Activated CD8-positive, alpha-beta T cell treated with anti-CD3 and anti-CD28 coated beads for 36 hours (primary cell): ENCODE measurements around the gene TMEM201. TPM values are rescaled to one million over a fixed set of nuclear protein-coding genes. Genes with fewer than 3 reads are reported as not detected.
A peak's percentile ranks its signal among the peaks of the same experiment; 100 is the strongest.
"Not testable (repeated sequence)": the region's sequence is repeated elsewhere in the genome, so short reads cannot be mapped to it uniquely, and the experiment has no call there.

Experiments used
- ATAC-seq: fragments of 200-7000 bp; cut with Tn5 transposase; one replicate; pipeline ENCODE4 v1.10.0; 2021; ENCODE audit warnings: mild to moderate bottlenecking, moderate library complexity
- CTCF ChIA-PET: fragments of 350-600 bp; sonication (Branson Sonifier 250); formaldehyde crosslinking; loops from one replicate; lab custom pipeline; 2021; ENCODE audit warnings: antibody characterized with exemption; lab: Charles Lee
- POLR2A ChIA-PET: fragments of 350-600 bp; sonication (Branson Sonifier 250); formaldehyde crosslinking; loops from one replicate; lab custom pipeline; 2021; ENCODE audit warnings: antibody characterized with exemption; lab: Charles Lee
- DNase-seq: peaks from one replicate; pipeline ENCODE4 v3.0.0-alpha.2; 2020
- H3K27ac Mint-ChIP-seq: one replicate; pipeline ENCODE4 v1.8.0; 2021; ENCODE audit warnings: mild to moderate bottlenecking, mixed read lengths
- H3K27me3 Mint-ChIP-seq: one replicate; pipeline ENCODE4 v1.8.0; 2021; ENCODE audit warnings: mixed read lengths
- H3K36me3 Mint-ChIP-seq: one replicate; pipeline ENCODE4 v1.8.0; 2021; ENCODE audit warnings: low read depth, mixed read lengths
- H3K4me1 Mint-ChIP-seq: one replicate; pipeline ENCODE4 v1.8.0; 2021; ENCODE audit warnings: low read depth, mixed read lengths
- H3K4me3 Mint-ChIP-seq: one replicate; pipeline ENCODE4 v1.8.0; 2021; ENCODE audit warnings: mild to moderate bottlenecking, moderate library complexity, mixed read lengths
- H3K9me3 Mint-ChIP-seq: one replicate; pipeline ENCODE4 v1.8.0; 2021; ENCODE audit warnings: mixed read lengths
- intact Hi-C: fragments of 100-400 bp; cut with micrococcal nuclease; formaldehyde crosslinking; loops from one replicate; pipeline ENCODE4 v1.10.0; 2022
- total RNA-seq, 2 experiments: library from RNA; stranded (reverse); gene quantifications; one replicate each; pipeline ENCODE4 v1.2.3, GENCODE V29; 2021
- TF ChIP-seq, protein P1 (sequence below): fragments of 200-600 bp; IDR thresholded peaks from one replicate; pipeline ENCODE4 v1.8.0; 2022; ENCODE audit warnings: antibody characterized with exemption, mild to moderate bottlenecking

The TMEM201 gene
- total RNA-seq, 2 experiments from 2014 or later, result 16.2 to 18.1 TPM

DNA sequence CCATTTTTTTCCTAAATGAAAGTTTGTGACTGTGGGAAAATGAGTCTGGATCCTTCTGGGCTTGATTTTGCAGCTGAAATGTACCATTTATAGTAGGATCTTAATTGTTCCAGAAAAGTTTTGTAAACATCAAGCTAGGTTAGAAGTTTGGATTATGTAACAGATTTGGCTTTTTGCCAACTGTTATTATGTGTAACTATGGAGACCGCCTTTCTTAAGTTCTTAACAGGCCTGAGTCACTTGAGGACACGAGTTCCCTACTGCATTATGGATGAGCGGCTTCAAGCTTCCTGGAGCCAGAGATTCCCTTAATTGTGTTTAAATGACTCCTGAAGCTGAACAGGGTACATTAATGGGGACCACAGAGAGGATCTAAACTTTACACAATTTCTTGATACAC, 27.3 kb upstream of the TMEM201 start:
- intact Hi-C loops, result no loop called here
- Mint-ChIP-seq H3K9me3 (no peaks in the 10 kb centered on the region), H3K27me3 (no peaks in the 10 kb centered on the region), H3K36me3 (peaks cover 24% of the 10 kb centered on the region), H3K4me1 (peaks cover 35% of the 10 kb centered on the region), H3K4me3 (no peak overlapping the region), H3K27ac (no peak overlapping the region)
- DNase-seq (no peak), ATAC-seq (no peak)
- TF ChIP-seq, protein P1, sequence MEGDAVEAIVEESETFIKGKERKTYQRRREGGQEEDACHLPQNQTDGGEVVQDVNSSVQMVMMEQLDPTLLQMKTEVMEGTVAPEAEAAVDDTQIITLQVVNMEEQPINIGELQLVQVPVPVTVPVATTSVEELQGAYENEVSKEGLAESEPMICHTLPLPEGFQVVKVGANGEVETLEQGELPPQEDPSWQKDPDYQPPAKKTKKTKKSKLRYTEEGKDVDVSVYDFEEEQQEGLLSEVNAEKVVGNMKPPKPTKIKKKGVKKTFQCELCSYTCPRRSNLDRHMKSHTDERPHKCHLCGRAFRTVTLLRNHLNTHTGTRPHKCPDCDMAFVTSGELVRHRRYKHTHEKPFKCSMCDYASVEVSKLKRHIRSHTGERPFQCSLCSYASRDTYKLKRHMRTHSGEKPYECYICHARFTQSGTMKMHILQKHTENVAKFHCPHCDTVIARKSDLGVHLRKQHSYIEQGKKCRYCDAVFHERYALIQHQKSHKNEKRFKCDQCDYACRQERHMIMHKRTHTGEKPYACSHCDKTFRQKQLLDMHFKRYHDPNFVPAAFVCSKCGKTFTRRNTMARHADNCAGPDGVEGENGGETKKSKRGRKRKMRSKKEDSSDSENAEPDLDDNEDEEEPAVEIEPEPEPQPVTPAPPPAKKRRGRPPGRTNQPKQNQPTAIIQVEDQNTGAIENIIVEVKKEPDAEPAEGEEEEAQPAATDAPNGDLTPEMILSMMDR, result no peak
- POLR2A ChIA-PET, result interaction anchor here (1.3 kb wide), 1 partner anchor 54 kb away, joined by 3 read pairs; no protein-coding TSS in a partner anchor
- CTCF ChIA-PET, result interaction anchor here (1.7 kb wide), 1 partner anchor 8 kb away, joined by 4 read pairs; no protein-coding TSS in a partner anchor

DNA sequence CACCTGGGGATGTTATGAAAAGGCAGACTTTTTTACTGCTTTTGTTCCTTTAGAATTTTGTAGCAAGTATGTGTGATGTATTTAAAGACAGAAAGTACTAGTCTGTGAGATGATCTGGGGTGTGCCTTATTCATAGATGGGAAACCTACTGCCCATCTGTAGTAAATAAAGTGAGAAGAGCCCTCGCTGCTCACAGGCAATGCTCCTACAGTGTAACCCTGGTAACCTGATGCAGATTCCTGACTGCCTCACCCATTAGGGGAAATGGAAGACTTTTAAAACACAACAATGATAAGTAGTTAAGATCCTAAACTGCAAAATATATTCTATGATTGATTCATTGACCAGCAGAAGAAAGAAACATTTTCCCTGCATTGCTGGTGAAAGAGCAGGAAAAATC, 19.4 kb upstream of the TMEM201 start:
- H3K9me3 Mint-ChIP-seq, result no peaks in the 10 kb centered on the region
- ATAC-seq, result no peak
- intact Hi-C loops, result no loop called here
- POLR2A ChIA-PET, result no interaction called here
- H3K27me3 Mint-ChIP-seq, result no peaks in the 10 kb centered on the region
- no peaks in the 10 kb centered on the region for H3K4me1 Mint-ChIP-seq
- peaks cover 10% of the 10 kb centered on the region for H3K36me3 Mint-ChIP-seq
- H3K27ac Mint-ChIP-seq, result no peak overlapping the region
- no peak for DNase-seq
- H3K4me3 Mint-ChIP-seq, result no peak overlapping the region
- CTCF ChIA-PET, result interaction anchor here (3.2 kb wide), 1 partner anchor 74 kb away, joined by 11 read pairs; no protein-coding TSS in a partner anchor
- TF ChIP-seq, protein P1, result no peak

DNA sequence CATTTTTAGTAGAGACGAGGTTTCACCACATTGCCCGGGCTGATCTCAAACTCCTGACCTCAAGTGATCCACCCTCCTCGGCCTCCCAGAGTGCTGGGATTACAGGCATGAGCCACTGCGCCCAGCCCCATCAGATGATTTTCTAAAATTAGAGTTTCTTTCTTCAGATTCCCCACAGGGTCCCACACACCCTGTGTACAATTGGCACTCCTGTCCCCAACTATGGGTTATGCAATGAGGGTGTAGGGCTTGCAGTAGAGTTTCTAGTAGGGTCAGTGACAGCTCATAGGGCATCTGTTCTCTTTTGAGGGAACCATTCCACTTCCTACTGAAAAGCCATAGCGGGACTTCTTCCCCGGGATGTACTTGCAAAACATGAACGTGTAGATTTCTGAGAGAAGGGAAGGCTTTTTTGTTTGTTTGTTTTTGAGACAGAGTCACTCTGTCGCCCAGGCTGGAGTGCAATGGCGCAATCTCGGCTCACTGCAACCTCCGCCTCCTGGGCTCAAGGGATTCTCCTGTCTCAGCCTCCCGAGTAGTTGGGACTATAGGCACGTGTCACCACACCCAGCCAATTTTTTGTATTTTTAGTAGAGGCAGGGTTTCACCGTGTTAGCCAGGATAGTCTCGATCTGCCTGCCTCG, 17.7 kb upstream of the TMEM201 start:
- H3K27ac Mint-ChIP-seq, H3K9me3 Mint-ChIP-seq, H3K4me3 Mint-ChIP-seq, DNase-seq, ATAC-seq, H3K36me3 Mint-ChIP-seq, H3K4me1 Mint-ChIP-seq, H3K27me3 Mint-ChIP-seq: not testable (repeated sequence)
- POLR2A ChIA-PET, result interaction anchor here (0.7 kb wide), 1 partner anchor 34 kb away, joined by 3 read pairs; no protein-coding TSS in a partner anchor
- CTCF ChIA-PET, result interaction anchor here (1.2 to 3.2 kb wide), 4 partner anchors 8 to 80 kb away, joined by 3 to 11 read pairs (median 5); no protein-coding TSS in a partner anchor
- intact Hi-C loops, result loop anchor here (5.0 kb wide), 1 partner anchor 74 kb away; no protein-coding TSS in a partner anchor

DNA sequence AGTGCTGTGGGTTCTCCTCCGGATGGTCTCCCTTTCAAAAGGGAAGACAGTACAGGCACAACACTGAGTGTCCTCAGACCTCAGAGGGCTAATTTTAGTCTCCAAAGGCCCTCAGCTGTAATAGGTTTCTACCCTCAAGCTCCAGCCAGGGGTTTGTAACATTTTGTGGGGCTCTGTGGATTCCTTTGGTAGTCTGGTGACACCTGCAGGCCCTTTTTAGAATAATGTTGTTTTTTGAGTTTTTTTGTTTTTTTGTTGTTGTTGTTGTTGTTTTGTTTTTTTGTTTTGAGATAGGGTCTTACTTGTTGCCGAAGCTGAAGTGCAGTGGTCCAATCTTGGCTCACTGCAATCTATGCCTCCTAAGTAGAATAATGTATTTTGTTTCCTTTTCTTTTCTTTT, 15.0 kb upstream of the TMEM201 start:
- POLR2A ChIA-PET, result no interaction called here
- no peak overlapping the region for H3K4me3 Mint-ChIP-seq
- CTCF ChIA-PET, result interaction anchor here (0.7 to 2.3 kb wide), 7 partner anchors 11 to 485 kb away, joined by 3 to 11 read pairs (median 4); no protein-coding TSS in a partner anchor

DNA sequence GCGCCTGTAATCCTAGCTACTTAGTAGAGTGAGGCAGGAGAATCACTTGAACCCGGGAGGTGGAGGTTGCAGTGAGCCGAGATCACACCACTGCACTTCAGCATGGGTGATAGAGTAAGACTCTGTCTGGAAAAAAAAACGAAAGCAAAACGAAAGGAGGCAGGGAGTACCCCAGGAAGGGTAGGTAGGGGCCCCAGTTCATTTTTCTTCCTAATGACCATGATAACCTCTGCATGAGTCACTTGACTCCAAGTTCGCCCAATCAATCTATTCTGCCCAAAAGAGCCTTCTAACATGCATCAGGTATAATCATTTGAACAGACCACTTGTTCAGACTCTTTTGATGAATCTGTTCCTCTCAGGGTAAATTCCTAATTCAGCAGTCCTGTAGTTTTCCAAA, 13.2 kb upstream of the TMEM201 start:
- Mint-ChIP-seq H3K9me3 (no peaks in the 10 kb centered on the region), H3K4me3 (no peak overlapping the region), H3K27ac (no peak overlapping the region), H3K4me1 (no peaks in the 10 kb centered on the region), H3K27me3 (no peaks in the 10 kb centered on the region), H3K36me3 (peaks cover 13% of the 10 kb centered on the region)
- intact Hi-C loops, result no loop called here
- POLR2A ChIA-PET, result no interaction called here
- CTCF ChIA-PET, result no interaction called here
- no peak for ATAC-seq
- DNase-seq, result no peak
- TF ChIP-seq, protein P1, result no peak

More for the DNA sequence above, 15.0 kb upstream of the TMEM201 start:
- no peaks in the 10 kb centered on the region for H3K27me3 Mint-ChIP-seq
- H3K27ac Mint-ChIP-seq, result no peak overlapping the region
- no peaks in the 10 kb centered on the region for H3K4me1 Mint-ChIP-seq
- H3K36me3 Mint-ChIP-seq, result peaks cover 13% of the 10 kb centered on the region
- H3K9me3 Mint-ChIP-seq, result no peaks in the 10 kb centered on the region
- ATAC-seq, result no peak
- DNase-seq, result no peak
- intact Hi-C loops, result loop anchor here (5.0 kb wide), 1 partner anchor 76 kb away; no protein-coding TSS in a partner anchor
- TF ChIP-seq, protein P1, result peak; percentile 35
